ENCODE measurements around the gene IRAK3. TPM values are rescaled to one million over a fixed set of nuclear protein-coding genes. Genes with fewer than 3 reads are reported as not detected.

IRAK3 gene
- total RNA-seq, 1 experiment from 2014 or later, result 0.44 TPM

- Histone ChIP-seq H3K9ac (ENCODE audit: extremely low read depth, insufficient read length, low read length) (no peak overlapping the region), H3K27ac (ENCODE audit: insufficient read length, low read depth, low read length) (no peak overlapping the region), H2BK12ac (ENCODE audit: insufficient read length, low read depth, low read length) (no peak overlapping the region), H4K5ac (ENCODE audit: insufficient read length, low read depth, low read length) (no peak overlapping the region), H2BK20ac (ENCODE audit: low read depth, low read length, poor library complexity, severe bottlenecking) (no peak overlapping the region), H3K4me2 (ENCODE audit: insufficient read depth, insufficient read length, low read length) (no peak overlapping the region), H2BK5ac (ENCODE audit: insufficient read length, low read length) (no peak overlapping the region), H2AK5ac (ENCODE audit: insufficient read length, low read length) (no peak overlapping the region), H3K56ac (ENCODE audit: insufficient read length, low read depth, low read length) (no peak overlapping the region), H3K79me1 (ENCODE audit: insufficient read depth, low read depth, low read length, poor library complexity, severe bottlenecking) (no peaks in the 10 kb centered on the region), H3K14ac (ENCODE audit: insufficient read depth, low read length) (no peak overlapping the region), H3K23ac (ENCODE audit: insufficient read length, low read depth, low read length) (no peak overlapping the region), H2AFZ (ENCODE audit: low read length) (no peak overlapping the region), H4K8ac (replicated peaks; ENCODE audit: insufficient read length, low read depth, low read length) (no peak overlapping the region), H3T11ph (ENCODE audit: low read length) (no peak overlapping the region), H2BK120ac (ENCODE audit: low read depth, low read length, poor library complexity, severe bottlenecking) (no peak overlapping the region), H3K23me2 (ENCODE audit: insufficient read length, low read depth, low read length, poor library complexity, severe bottlenecking) (no peaks in the 10 kb centered on the region), H3K4ac (ENCODE audit: low read depth, low read length) (no peak overlapping the region), H3K9me3 (ENCODE audit: control insufficient read depth, low read depth, low read length) (no peaks in the 10 kb centered on the region), H4K91ac (ENCODE audit: insufficient read length, low read depth, low read length) (no peak overlapping the region), H3K27me3 (ENCODE audit: insufficient read depth, low read length) (no peaks in the 10 kb centered on the region), H3K4me1 (ENCODE audit: insufficient read depth, low read length) (peaks cover 3% of the 10 kb centered on the region; the same call in 1 of the 2 replicates), H3K79me2 (ENCODE audit: insufficient read depth, low read length) (no peaks in the 10 kb centered on the region), H2BK15ac (ENCODE audit: low read depth, low read length) (no peak overlapping the region), H3K18ac (ENCODE audit: insufficient read length, low read depth, low read length) (no peak overlapping the region), H4K20me1 (ENCODE audit: control insufficient read depth, insufficient read depth, insufficient read length) (no peaks in the 10 kb centered on the region)
- WGBS (ENCODE audit: extremely low coverage, insufficient read length, low lambda C conversion rate), result no CpG with 5 or more reads among the region's 3 CpGs
- Mint-ChIP-seq H3K27me3 (ENCODE audit: low read depth) (no peaks in the 10 kb centered on the region; the same call in none of the 2 replicates), H3K4me3 (no peak overlapping the region), H3K9me3 (peaks cover 5 to 6% of the 10 kb centered on the region in 2 experiments), H3K4me1 (peaks cover 11 to 13% of the 10 kb centered on the region in 2 experiments), H3K36me3 (ENCODE audit: insufficient read depth in 1 of 3, low read depth in 3 of 3) (peaks cover 0 to 7% (median 6%) of the 10 kb centered on the region in 3 experiments; a peak in 5 of 7 replicates), H3K27ac (no peak overlapping the region)
- no peak for TF ChIP-seq CTCF (conservative IDR thresholded peaks at IDR 0.05)
- no peak for DNase-seq
Observed at GRCh38 chr12:66196806-66197205, 7.8 kb downstream of the IRAK3 start.
